Activated naive CD4-positive, alpha-beta T cell treated with anti-CD3 and anti-CD28 coated beads, Interleukin-2, amount 50 U/mL, for 72 hours (primary cell): ENCODE measurements around the gene PEX5L. TPM values are rescaled to one million over a fixed set of nuclear protein-coding genes. Genes with fewer than 3 reads are reported as not detected.

Experiments used
- ATAC-seq, 2 donors: fragments of 150-1000 bp; cut with Tn5 transposase; 2 replicates each; pipeline ENCODE4 v1.10.0; 2021; ENCODE audit warnings: mild to moderate bottlenecking in 2 of 2, moderate library complexity in 2 of 2
- DNase-seq, 2 donors: peaks; one replicate each; pipeline ENCODE4 v3.0.0; 2021 to 2022; ENCODE audit warnings: low spot score in 2 of 2
- H3K27ac Mint-ChIP-seq, 2 donors: one replicate each; pipeline ENCODE4 v1.8.0; 2022; ENCODE audit warnings: mild to moderate bottlenecking in 2 of 2, mixed read lengths in 2 of 2
- H3K36me3 Mint-ChIP-seq, 2 donors: one replicate each; pipeline ENCODE4 v1.8.0; 2022; ENCODE audit warnings: mixed read lengths in 2 of 2
- H3K9me3 Mint-ChIP-seq, 2 donors: one replicate each; pipeline ENCODE4 v1.8.0; 2022; ENCODE audit warnings: mixed read lengths in 2 of 2
- total RNA-seq, 2 donors: library from RNA; stranded (reverse); gene quantifications; one replicate each; pipeline ENCODE4 v1.2.3, GENCODE V29; 2022

PEX5L gene
- total RNA-seq, 2 donors from 2014 or later, result not detected

DNA sequence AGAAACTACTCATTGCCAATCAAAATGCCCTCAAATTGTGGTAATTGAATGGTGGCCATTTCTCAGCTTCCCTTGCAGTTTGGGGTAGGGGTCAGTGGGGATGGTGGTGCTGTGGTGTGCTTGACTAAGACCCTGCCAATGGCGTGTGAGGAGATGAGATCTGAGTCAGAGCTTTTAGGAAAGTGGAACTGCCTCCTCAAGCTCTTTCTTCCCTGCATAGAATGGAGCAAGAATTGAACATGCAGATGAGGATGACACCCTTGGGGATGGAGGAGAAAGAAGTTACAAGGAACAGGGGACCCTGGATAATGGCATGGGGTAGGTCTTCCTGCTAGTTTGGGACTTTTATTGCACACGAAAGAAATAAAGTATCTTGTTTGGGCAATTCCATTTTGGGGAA is 188.0 kb downstream of the PEX5L start:
- Mint-ChIP-seq H3K9me3 (no peaks in the 10 kb centered on the region), H3K36me3 (no peaks in the 10 kb centered on the region), H3K27ac (no peak overlapping the region)
- DNase-seq, result no peak
- no peak for ATAC-seq

DNA sequence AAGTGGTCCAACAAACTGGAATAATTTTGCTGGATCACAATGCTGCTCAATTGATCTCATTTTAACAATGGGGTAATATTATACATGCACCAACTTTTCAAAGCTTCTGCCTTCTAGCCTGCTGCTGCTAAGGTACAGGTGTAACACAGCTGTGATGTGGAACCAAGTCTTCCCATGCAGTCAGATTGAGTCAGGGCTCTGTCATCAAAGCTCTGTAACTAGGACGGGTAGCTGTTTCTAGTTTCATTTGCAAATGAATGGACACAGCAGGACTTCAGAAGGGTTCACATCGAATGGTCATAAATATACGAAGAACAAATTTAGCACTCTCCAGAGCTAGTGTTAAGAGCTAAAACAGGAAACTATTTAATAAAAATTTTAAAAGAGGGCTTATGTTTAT is 194.7 kb downstream of the PEX5L start:
- H3K9me3 Mint-ChIP-seq, result no peaks in the 10 kb centered on the region
- no peak for DNase-seq
- ATAC-seq, result no peak
- H3K36me3 Mint-ChIP-seq, result no peaks in the 10 kb centered on the region
- no peak overlapping the region for H3K27ac Mint-ChIP-seq

- ATAC-seq (no peak), DNase-seq (no peak)
- Mint-ChIP-seq H3K9me3 (no peaks in the 10 kb centered on the region), H3K36me3 (no peaks in the 10 kb centered on the region), H3K27ac (no peak overlapping the region)
These were observed 195.8 kb downstream of the PEX5L start for GRCh38 chr3:179840985-179841384.

GRCh38 chr3:179837374-179837773 is 199.4 kb downstream of the PEX5L start:
- Mint-ChIP-seq H3K36me3 (no peaks in the 10 kb centered on the region), H3K27ac (no peak overlapping the region), H3K9me3 (no peaks in the 10 kb centered on the region)
- ATAC-seq (no peak), DNase-seq (no peak)

DNA sequence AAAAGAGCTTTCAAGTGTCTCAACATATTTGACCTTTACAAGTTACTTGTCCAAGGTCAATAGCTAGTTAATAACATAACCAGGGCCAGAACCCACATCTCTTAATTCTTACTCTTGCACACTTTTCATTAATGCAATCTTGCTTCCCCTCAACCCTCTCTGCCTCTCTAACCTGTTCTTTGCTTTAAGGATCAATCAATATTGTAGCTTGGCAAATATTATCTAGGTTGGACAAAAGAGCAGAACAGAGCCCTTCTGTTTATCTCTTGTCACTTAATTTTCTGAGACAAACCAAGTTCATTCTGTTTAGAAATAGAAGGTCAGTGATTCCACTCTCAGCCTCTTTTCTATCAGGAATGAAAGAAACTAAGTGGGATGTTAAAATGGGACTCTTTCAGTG is 203.4 kb downstream of the PEX5L start:
- no peak for ATAC-seq
- no peaks in the 10 kb centered on the region for H3K9me3 Mint-ChIP-seq
- no peak overlapping the region for H3K27ac Mint-ChIP-seq
- DNase-seq, result no peak
- no peaks in the 10 kb centered on the region for H3K36me3 Mint-ChIP-seq

GRCh38 chr3:179832333-179832854 is 204.3 kb downstream of the PEX5L start:
- ATAC-seq (no peak), DNase-seq (no peak)
- Mint-ChIP-seq H3K9me3 (no peaks in the 10 kb centered on the region), H3K36me3 (no peaks in the 10 kb centered on the region), H3K27ac (no peak overlapping the region)

DNA sequence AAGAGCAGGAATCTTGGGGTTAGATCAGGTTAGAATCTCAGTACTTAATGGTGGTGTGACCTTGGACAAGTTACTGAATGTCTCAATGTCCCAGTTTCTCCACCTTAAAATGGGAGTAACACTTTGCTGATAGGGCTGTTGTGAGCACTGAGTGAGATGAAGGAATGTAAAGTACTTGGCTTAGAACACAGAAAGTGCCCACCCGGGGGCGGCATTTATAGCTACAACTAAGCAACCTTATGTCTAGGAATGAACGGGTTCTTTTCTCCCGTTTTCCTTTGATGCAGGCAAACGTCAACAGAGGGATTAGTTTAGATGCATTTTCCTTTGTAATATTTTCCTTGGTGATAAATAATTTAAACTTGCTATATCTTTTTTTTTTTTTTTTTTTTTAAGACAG is 207.3 kb downstream of the PEX5L start:
- Mint-ChIP-seq H3K36me3 (no peaks in the 10 kb centered on the region), H3K9me3 (no peaks in the 10 kb centered on the region), H3K27ac (no peak overlapping the region)
- no peak for ATAC-seq
- DNase-seq, result no peak

DNA sequence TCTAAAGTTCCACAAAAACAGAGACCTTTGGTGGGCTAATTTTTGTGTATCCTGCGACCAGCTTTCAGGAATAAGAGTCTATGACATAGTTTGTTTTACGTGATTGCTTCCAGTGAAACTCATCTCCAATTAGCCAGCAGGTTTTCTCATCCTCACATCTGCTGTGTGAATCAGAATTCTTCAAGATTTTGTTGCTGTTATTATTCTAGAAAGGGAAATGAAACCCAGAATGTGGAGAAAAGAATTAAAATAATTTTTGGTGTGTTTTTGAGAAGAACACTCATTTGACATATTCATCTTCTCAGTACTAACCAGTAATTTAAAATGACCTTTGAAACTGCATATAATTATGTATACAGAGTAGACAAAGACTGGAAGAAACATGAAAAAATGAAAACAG is 208.0 kb downstream of the PEX5L start:
- H3K9me3 Mint-ChIP-seq, result no peaks in the 10 kb centered on the region
- no peak for ATAC-seq
- H3K27ac Mint-ChIP-seq, result no peak overlapping the region
- no peaks in the 10 kb centered on the region for H3K36me3 Mint-ChIP-seq
- no peak for DNase-seq

- Mint-ChIP-seq H3K27ac (peak overlapping the region in 1 of 2 donors; percentile 56), H3K36me3 (no peaks in the 10 kb centered on the region), H3K9me3 (no peaks in the 10 kb centered on the region)
- DNase-seq (no peak), ATAC-seq (no peak)
These were observed 210.5 kb downstream of the PEX5L start for GRCh38 chr3:179826247-179826637.

DNA sequence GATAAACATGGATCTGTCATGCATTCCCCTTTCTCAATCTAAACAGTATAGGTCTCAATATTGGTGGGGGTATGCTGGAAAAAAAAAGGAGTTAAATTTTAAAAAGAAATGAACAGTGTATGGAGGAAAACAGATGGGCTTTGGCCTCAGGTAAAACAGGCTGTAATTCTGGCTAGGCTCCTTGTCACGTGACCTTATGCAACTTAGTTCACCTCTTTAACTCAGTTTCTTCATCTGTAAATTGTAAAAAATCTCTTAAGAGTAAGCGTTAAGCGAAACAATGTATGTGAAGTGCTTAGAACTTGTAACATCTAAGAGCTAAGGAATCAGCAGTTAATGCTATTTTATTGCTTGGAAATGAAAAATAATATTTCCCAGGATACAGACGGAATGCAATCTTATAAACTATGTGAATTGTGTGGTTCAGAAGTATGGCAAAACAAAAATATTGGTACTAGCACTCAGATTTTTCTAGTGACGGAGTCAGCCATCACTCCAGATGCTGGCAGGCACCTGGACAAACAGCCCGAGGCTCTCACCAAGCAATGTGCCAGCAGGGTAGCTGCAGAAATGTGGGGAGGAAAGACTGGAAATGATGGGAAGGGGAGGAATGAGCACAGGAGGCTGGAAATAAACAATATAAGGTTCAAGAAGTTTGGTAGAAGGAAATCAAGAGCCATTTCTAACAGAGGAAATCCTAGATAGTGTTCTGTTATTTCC is 211.1 kb downstream of the PEX5L start:
- Mint-ChIP-seq H3K36me3 (no peaks in the 10 kb centered on the region), H3K27ac (peak overlapping the region in 1 of 2 donors; percentile 56), H3K9me3 (no peaks in the 10 kb centered on the region)
- no peak for DNase-seq
- ATAC-seq, result no peak

DNA sequence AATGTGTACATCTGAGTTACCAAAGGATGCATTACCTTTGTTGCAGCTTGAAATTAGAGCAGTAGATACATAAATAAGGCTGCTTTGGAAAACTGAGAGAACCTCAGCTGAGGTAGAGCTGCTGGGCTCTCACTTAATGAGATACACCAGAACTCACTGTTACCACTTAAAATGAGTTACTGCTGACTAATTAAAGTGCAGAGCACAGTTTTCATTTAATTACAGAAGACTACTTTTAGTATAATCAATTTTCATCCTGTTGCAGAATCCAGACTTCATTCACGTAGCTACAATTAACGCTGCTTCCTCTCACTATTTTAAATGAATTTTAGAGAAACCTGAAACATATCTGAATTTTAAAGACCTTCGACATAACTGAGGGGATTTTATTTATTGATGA is 214.4 kb downstream of the PEX5L start:
- Mint-ChIP-seq H3K36me3 (no peaks in the 10 kb centered on the region), H3K9me3 (no peaks in the 10 kb centered on the region), H3K27ac (no peak overlapping the region)
- ATAC-seq (no peak), DNase-seq (no peak)

DNA sequence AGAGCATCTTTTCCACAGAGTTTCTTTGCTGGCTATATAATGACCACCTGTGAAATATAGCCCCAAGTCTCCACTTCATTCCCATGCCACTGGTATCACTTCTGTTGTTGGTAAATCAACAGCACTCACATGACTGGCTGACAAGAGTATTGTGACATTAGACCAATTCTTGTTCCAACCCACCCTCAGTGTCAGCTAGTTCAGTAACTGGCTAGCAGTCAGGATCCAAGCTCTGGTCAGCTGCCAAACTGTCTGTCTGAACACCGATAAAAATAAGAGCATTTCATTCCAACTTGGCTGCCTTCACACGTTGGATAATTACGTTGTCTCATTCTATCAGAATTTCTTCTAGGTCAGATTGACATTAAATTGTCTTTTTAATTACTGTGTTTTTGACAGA is 217.4 kb downstream of the PEX5L start:
- ATAC-seq (no peak), DNase-seq (no peak)
- Mint-ChIP-seq H3K27ac (no peak overlapping the region), H3K36me3 (no peaks in the 10 kb centered on the region), H3K9me3 (no peaks in the 10 kb centered on the region)

DNA sequence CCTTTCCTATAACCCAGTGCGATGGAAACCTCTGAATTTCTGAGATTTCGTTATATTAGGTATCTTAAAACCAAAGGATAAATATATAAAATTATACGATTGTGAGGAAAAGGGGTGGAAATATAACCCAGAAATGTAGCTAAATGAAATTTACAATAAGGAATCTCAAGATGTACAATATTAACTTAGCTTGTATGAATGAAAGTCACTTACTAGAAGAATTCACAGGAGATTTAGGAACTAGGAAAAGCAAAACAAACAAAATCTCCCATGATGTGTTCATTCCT is 224.7 kb downstream of the PEX5L start:
- no peak overlapping the region for H3K27ac Mint-ChIP-seq
- ATAC-seq (no peak), DNase-seq (no peak)
- no peaks in the 10 kb centered on the region for H3K36me3 Mint-ChIP-seq
- no peaks in the 10 kb centered on the region for H3K9me3 Mint-ChIP-seq

DNA sequence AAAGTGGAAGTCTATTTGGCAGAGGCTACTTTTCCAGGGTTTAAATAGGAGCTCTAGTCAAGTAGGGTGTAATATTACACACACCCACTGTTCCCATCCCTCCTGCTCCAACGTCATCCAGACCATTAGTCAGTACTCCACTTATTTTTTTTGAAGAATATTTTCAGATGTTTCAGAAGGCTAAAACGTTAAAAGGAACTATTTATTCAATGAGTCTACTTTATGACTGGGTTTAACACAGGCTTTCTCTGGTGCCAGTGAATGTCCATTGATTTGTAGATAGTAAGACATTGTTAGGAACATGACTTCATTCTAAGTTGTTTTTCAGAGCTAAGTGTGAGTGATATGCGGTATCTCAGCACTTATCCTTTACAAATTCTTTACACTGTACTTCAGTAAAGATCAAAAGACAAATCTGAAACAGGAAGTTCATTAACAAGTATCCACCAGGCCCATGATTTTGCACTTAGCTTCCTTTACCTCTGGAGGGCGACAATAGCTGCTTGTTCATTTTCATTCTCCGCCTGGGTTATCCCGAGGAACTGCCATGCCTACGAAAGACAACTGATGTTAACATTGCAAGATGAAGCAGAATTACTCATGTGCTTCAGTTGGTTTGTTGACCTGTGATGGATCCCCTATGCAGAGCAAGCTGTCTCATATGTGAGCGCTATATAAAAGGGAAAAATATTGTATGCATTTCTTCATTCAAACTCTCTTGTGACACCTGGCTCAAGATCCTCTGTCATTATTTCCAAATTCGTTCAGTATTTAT is 225.2 kb downstream of the PEX5L start:
- DNase-seq (peak in 1 of 2 donors; percentile 9), ATAC-seq (peak; percentile 34 to 52)
- Mint-ChIP-seq H3K36me3 (no peaks in the 10 kb centered on the region), H3K27ac (no peak overlapping the region), H3K9me3 (no peaks in the 10 kb centered on the region)

- H3K27ac Mint-ChIP-seq, result no peak overlapping the region
- DNase-seq, result no peak
- H3K9me3 Mint-ChIP-seq, result no peaks in the 10 kb centered on the region
- ATAC-seq, result no peak
- H3K36me3 Mint-ChIP-seq, result no peaks in the 10 kb centered on the region
These were observed 227.1 kb downstream of the PEX5L start for GRCh38 chr3:179809639-179810038.

DNA sequence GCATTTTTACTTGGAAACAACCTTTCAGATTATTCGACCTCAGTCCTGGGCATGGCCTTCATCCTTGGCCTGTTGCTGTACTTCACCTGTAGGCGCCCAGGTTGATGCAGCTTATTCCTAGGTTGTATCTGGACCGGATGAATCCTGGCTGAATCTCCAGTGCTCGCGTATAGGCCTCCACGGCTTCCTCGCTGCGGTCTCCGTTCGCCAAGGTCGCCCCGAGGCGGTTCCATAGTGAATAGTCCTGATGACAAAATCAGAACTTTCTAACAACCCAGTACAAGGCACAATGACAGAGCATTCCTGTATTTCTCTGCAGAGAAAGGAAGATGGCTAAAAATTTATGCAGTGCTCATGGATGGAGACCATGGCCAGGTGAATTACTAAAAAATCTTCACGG is 229.1 kb downstream of the PEX5L start:
- no peak for DNase-seq
- ATAC-seq, result no peak
- Mint-ChIP-seq H3K9me3 (no peaks in the 10 kb centered on the region), H3K36me3 (no peaks in the 10 kb centered on the region), H3K27ac (no peak overlapping the region)

DNA sequence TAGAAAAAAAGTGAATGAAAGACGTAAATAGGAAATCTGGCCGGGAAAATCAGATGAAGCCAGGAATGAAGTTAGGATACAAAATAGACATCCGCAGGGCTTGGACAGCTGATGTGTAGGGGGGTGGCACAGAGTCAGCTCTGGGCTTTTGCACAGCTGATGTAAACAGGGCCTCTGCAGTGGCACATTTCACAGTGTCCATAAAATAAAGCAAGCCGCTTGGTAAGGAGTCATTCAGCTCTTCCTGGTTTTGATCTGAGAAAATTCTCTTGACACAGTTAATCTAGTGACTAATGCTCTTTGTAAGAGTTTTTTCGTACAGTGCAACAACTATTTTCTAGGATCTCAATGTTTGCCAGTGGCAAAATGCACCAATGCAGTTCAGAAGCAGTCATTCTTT is 230.6 kb downstream of the PEX5L start:
- Mint-ChIP-seq H3K36me3 (no peaks in the 10 kb centered on the region), H3K27ac (no peak overlapping the region)
- no peak for ATAC-seq

DNA sequence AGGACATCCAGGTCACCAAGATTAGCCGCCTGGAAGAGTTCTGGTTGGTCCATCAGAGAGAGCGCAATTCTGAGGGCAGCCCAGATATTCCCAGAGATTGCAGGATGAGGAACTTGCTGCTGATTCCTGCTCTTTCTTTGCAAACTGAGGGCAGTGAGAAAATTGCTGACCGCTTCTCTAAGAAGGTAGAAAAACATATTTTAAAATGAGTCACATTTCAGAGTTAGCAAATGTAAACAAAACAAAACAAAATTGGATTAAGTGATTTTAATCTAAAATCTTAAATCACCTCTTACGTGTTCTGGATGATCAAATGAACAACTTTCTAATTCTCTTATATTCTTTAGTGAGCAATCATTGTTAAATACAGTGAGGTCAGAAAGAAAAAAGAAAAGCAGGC is 234.9 kb downstream of the PEX5L start:
- Mint-ChIP-seq H3K9me3 (no peaks in the 10 kb centered on the region), H3K36me3 (no peaks in the 10 kb centered on the region), H3K27ac (no peak overlapping the region)
- no peak for ATAC-seq
- DNase-seq, result no peak

More for the DNA sequence above, 230.6 kb downstream of the PEX5L start:
- no peaks in the 10 kb centered on the region for H3K9me3 Mint-ChIP-seq
- DNase-seq, result no peak
